Measurements from ENCODE around the gene UNC119.

- TF ChIP-seq CTCF (IDR thresholded peaks at IDR 0.05): no peak
- no peak for TF ChIP-seq EZH2 (IDR thresholded peaks at IDR 0.05)
- no peak for TF ChIP-seq EZH2phosphoT487 (IDR thresholded peaks at IDR 0.05)
These were observed 44.7 kb downstream of the UNC119 start for GRCh38 chr17:28507567-28508203.

Data from neural progenitor cell (in vitro differentiated cells).